GM23338 (cell line): ENCODE results near the gene CBX8.

Source experiments
- CREB1 ChIP-seq: fragments of 250-450 bp; sonication (Bioruptor Pico); IDR thresholded peaks from 2 replicates; pipeline ENCODE4 v1.5.0; 2020; ENCODE audit warnings: low read depth, mild to moderate bottlenecking, moderate library complexity
- EZH2 ChIP-seq: fragments of 200-600 bp; sonication (generic); IDR thresholded peaks from one replicate; pipeline ENCODE4 v1.8.0; 2017; ENCODE audit warnings: antibody characterized with exemption, mild to moderate bottlenecking, low read depth; ENCODE audit not compliant: unreplicated experiment
- EZH2phosphoT487 ChIP-seq: fragments of 200-600 bp; sonication (generic); IDR thresholded peaks from one replicate; pipeline ENCODE4 v1.8.1; 2018; ENCODE audit warnings: antibody characterized with exemption; ENCODE audit not compliant: unreplicated experiment
- JUNB ChIP-seq: IDR thresholded peaks from one replicate; pipeline ENCODE4 v1.6.1; 2016; ENCODE audit warnings: antibody characterized with exemption; ENCODE audit not compliant: unreplicated experiment
- POLR2AphosphoS5 ChIP-seq: IDR thresholded peaks from 2 replicates; pipeline ENCODE4 v1.6.1; 2016; ENCODE audit warnings: antibody characterized with exemption, low read depth
- TF ChIP-seq, protein P1 (sequence below), 2 experiments: fragments of 200-600 bp in 1 of 2; sonication (generic) in 1 of 2; conservative IDR thresholded peaks; 2 replicates each; pipeline versions ENCODE4 v1.5.1 to v1.6.1; 2016 to 2017; ENCODE audit warnings: antibody characterized with exemption in 2 of 2, low read depth in 2 of 2, mild to moderate bottlenecking in 2 of 2, moderate library complexity in 1 of 2
- TF ChIP-seq, protein P2 (sequence below): IDR thresholded peaks from one replicate; pipeline ENCODE4 v1.6.1; 2018; ENCODE audit warnings: antibody characterized with exemption; ENCODE audit not compliant: unreplicated experiment

DNA sequence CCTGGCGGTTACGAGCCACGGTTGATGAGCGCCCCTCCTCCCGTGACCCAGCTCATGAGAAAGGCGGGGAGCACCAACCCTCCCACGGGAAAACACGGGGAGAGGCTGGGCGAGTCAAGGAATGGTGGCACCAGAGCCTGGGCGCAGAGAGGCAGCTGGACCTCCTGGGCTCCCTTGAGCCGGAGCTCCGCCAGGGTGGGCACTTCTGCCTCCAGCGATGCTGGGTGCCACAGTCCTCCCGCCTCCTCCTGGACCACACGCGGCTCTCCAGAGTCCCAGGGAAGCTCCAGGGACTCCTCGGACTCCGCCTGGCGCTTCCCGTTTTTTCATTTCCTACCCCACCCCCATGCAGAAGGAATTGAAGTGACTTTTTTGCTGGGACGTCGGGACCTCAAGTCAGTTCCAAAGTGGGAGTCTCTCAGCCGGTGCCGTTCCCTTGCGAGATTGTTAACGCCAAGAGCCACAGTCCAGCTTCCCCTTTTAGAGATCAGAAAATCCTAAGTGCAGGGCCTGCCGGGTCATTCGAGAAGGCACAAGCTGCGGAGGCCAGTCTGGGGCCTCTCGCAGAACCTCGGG is 6.6 kb upstream of the CBX8 start:
- TF ChIP-seq, protein P1, sequence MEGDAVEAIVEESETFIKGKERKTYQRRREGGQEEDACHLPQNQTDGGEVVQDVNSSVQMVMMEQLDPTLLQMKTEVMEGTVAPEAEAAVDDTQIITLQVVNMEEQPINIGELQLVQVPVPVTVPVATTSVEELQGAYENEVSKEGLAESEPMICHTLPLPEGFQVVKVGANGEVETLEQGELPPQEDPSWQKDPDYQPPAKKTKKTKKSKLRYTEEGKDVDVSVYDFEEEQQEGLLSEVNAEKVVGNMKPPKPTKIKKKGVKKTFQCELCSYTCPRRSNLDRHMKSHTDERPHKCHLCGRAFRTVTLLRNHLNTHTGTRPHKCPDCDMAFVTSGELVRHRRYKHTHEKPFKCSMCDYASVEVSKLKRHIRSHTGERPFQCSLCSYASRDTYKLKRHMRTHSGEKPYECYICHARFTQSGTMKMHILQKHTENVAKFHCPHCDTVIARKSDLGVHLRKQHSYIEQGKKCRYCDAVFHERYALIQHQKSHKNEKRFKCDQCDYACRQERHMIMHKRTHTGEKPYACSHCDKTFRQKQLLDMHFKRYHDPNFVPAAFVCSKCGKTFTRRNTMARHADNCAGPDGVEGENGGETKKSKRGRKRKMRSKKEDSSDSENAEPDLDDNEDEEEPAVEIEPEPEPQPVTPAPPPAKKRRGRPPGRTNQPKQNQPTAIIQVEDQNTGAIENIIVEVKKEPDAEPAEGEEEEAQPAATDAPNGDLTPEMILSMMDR (conservative IDR thresholded peaks at IDR 0.05; ENCODE audit: low read depth in 2 of 2) = no peak
- no peak for TF ChIP-seq POLR2AphosphoS5
- TF ChIP-seq, protein P2, sequence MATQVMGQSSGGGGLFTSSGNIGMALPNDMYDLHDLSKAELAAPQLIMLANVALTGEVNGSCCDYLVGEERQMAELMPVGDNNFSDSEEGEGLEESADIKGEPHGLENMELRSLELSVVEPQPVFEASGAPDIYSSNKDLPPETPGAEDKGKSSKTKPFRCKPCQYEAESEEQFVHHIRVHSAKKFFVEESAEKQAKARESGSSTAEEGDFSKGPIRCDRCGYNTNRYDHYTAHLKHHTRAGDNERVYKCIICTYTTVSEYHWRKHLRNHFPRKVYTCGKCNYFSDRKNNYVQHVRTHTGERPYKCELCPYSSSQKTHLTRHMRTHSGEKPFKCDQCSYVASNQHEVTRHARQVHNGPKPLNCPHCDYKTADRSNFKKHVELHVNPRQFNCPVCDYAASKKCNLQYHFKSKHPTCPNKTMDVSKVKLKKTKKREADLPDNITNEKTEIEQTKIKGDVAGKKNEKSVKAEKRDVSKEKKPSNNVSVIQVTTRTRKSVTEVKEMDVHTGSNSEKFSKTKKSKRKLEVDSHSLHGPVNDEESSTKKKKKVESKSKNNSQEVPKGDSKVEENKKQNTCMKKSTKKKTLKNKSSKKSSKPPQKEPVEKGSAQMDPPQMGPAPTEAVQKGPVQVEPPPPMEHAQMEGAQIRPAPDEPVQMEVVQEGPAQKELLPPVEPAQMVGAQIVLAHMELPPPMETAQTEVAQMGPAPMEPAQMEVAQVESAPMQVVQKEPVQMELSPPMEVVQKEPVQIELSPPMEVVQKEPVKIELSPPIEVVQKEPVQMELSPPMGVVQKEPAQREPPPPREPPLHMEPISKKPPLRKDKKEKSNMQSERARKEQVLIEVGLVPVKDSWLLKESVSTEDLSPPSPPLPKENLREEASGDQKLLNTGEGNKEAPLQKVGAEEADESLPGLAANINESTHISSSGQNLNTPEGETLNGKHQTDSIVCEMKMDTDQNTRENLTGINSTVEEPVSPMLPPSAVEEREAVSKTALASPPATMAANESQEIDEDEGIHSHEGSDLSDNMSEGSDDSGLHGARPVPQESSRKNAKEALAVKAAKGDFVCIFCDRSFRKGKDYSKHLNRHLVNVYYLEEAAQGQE = no peak
- no peak for TF ChIP-seq CREB1
- peak; percentile 96 for TF ChIP-seq EZH2
- no peak for TF ChIP-seq EZH2phosphoT487
- TF ChIP-seq JUNB = no peak
